Loucy (cell line): ENCODE results near the gene ORC3.

Source experiments
- EZH2phosphoT487 ChIP-seq: fragments of 200-600 bp; IDR thresholded peaks from 2 replicates; pipeline ENCODE4 v1.6.1; 2018; ENCODE audit warnings: antibody characterized with exemption, mild to moderate bottlenecking, moderate library complexity, borderline replicate concordance
- TF ChIP-seq, protein P1 (sequence below): fragments of 200-600 bp; sonication (generic); conservative IDR thresholded peaks from 2 replicates; pipeline ENCODE4 v1.5.1; 2014; ENCODE audit warnings: mild to moderate bottlenecking, antibody characterized with exemption, low read length

GRCh38 chr6:87558446-87558845 is 31.5 kb upstream of the ORC3 start:
- TF ChIP-seq, protein P1, sequence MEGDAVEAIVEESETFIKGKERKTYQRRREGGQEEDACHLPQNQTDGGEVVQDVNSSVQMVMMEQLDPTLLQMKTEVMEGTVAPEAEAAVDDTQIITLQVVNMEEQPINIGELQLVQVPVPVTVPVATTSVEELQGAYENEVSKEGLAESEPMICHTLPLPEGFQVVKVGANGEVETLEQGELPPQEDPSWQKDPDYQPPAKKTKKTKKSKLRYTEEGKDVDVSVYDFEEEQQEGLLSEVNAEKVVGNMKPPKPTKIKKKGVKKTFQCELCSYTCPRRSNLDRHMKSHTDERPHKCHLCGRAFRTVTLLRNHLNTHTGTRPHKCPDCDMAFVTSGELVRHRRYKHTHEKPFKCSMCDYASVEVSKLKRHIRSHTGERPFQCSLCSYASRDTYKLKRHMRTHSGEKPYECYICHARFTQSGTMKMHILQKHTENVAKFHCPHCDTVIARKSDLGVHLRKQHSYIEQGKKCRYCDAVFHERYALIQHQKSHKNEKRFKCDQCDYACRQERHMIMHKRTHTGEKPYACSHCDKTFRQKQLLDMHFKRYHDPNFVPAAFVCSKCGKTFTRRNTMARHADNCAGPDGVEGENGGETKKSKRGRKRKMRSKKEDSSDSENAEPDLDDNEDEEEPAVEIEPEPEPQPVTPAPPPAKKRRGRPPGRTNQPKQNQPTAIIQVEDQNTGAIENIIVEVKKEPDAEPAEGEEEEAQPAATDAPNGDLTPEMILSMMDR: no peak
- no peak for TF ChIP-seq EZH2phosphoT487
